ENCODE measurements around the gene CD248. TPM values are rescaled to one million over a fixed set of nuclear protein-coding genes. Genes with fewer than 3 reads are reported as not detected.

CD248 gene
- total RNA-seq, 1 donor from 2014 or later: 58.8 TPM

- Mint-ChIP-seq H3K4me3 (ENCODE audit: unreplicated experiment) (peak overlapping the region; percentile 76), H3K9me3 (ENCODE audit: unreplicated experiment) (peaks cover 2% of the 10 kb centered on the region), H3K36me3 (ENCODE audit: low read depth, unreplicated experiment) (peaks cover 9% of the 10 kb centered on the region), H3K27me3 (ENCODE audit: low read depth, unreplicated experiment) (no peaks in the 10 kb centered on the region), H3K27ac (ENCODE audit: unreplicated experiment) (no peak overlapping the region), H3K4me1 (ENCODE audit: low read depth, unreplicated experiment) (peaks cover 31% of the 10 kb centered on the region)
- no peak for FAIRE-seq
- TF ChIP-seq CTCF (IDR thresholded peaks at IDR 0.05; ENCODE audit: insufficient read depth, low read depth, low read length) (no peak), EZH2 (IDR thresholded peaks at IDR 0.05; ENCODE audit: insufficient read depth, low read length) (no peak)
- H3K4me2 ChIP-seq (ENCODE audit: low read length): peak overlapping the region; percentile 99
- no peak for DNase-seq (ENCODE audit: low read depth)
- peaks cover 47% of the 10 kb centered on the region for H3K4me1 ChIP-seq (ENCODE audit: insufficient read depth, low read length)
- peak overlapping the region; percentile 96 for H3K27ac ChIP-seq (ENCODE audit: low read depth, low read length)
- no peaks in the 10 kb centered on the region for H3K9me3 ChIP-seq (ENCODE audit: insufficient read depth, low read depth, low read length)
- H3K79me2 ChIP-seq (ENCODE audit: insufficient read depth, low read length): peaks cover 27% of the 10 kb centered on the region
- peak overlapping the region; percentile 74 for H3K4me3 ChIP-seq (ENCODE audit: insufficient read depth, low read depth, low read length)
- peaks cover 3% of the 10 kb centered on the region for H3K36me3 ChIP-seq (ENCODE audit: insufficient read depth, low read length)
- H3K27me3 ChIP-seq (ENCODE audit: insufficient read depth, low read length): no peaks in the 10 kb centered on the region
- H4K20me1 ChIP-seq (ENCODE audit: insufficient read depth, low read length): peaks cover 50% of the 10 kb centered on the region
- H2AFZ ChIP-seq (ENCODE audit: low read depth, low read length): no peak overlapping the region
- H3K9ac ChIP-seq (ENCODE audit: low read length): peak overlapping the region; percentile 95
Observed at GRCh38 chr11:66334605-66335442, 18.0 kb upstream of the CD248 start.

GRCh38 chr11:66333896-66334604 is 17.2 kb upstream of the CD248 start:
- Histone ChIP-seq H3K4me2 (ENCODE audit: low read length) (peak overlapping the region; percentile 99), H3K4me3 (ENCODE audit: insufficient read depth, low read depth, low read length) (no peak overlapping the region), H3K79me2 (ENCODE audit: insufficient read depth, low read length) (peaks cover 27% of the 10 kb centered on the region), H3K9me3 (ENCODE audit: insufficient read depth, low read depth, low read length) (no peaks in the 10 kb centered on the region), H3K36me3 (ENCODE audit: insufficient read depth, low read length) (peaks cover 3% of the 10 kb centered on the region), H3K27ac (ENCODE audit: low read depth, low read length) (no peak overlapping the region), H2AFZ (ENCODE audit: low read depth, low read length) (no peak overlapping the region), H3K27me3 (ENCODE audit: insufficient read depth, low read length) (no peaks in the 10 kb centered on the region), H4K20me1 (ENCODE audit: insufficient read depth, low read length) (peaks cover 50% of the 10 kb centered on the region), H3K4me1 (ENCODE audit: insufficient read depth, low read length) (peaks cover 47% of the 10 kb centered on the region), H3K9ac (ENCODE audit: low read length) (peak overlapping the region; percentile 95)
- H3K27ac Mint-ChIP-seq (ENCODE audit: unreplicated experiment): no peak overlapping the region
- peaks cover 6% of the 10 kb centered on the region for H3K36me3 Mint-ChIP-seq (ENCODE audit: low read depth, unreplicated experiment)
- peaks cover 2% of the 10 kb centered on the region for H3K9me3 Mint-ChIP-seq (ENCODE audit: unreplicated experiment)
- no peaks in the 10 kb centered on the region for H3K27me3 Mint-ChIP-seq (ENCODE audit: low read depth, unreplicated experiment)
- DNase-seq (ENCODE audit: low read depth) (no peak), FAIRE-seq (no peak)
- H3K4me3 Mint-ChIP-seq (ENCODE audit: unreplicated experiment): no peak overlapping the region
- no peak for TF ChIP-seq CTCF (IDR thresholded peaks at IDR 0.05; ENCODE audit: insufficient read depth, low read depth, low read length)
- no peak for TF ChIP-seq EZH2 (IDR thresholded peaks at IDR 0.05; ENCODE audit: insufficient read depth, low read length)
- peaks cover 28% of the 10 kb centered on the region for H3K4me1 Mint-ChIP-seq (ENCODE audit: low read depth, unreplicated experiment)

All from astrocyte (in vitro differentiated cells and primary cell).